GM23338 (cell line): ENCODE data around the gene STRA6. TPM values are rescaled to one million over a fixed set of nuclear protein-coding genes. Genes with fewer than 3 reads are reported as not detected.

ENCODE experiments used
- ATAC-seq: fragments of 200-7000 bp; cut with Tn5 transposase; 3 replicates; pipeline ENCODE4 v1.9.1; 2020
- DNase-seq: peaks from one replicate; pipeline ENCODE4 v3.0.0-alpha.2; 2015; ENCODE audit warnings: low spot score
- H2AFZ ChIP-seq: fragments of 200-600 bp; sonication (generic); 2 replicates; pipeline ENCODE4 v1.8.0; 2016; ENCODE audit warnings: antibody characterized with exemption, mild to moderate bottlenecking, moderate library complexity
- H3F3A ChIP-seq: fragments of 200-600 bp; sonication (generic); replicated peaks from 2 replicates; pipeline ENCODE4 v1.8.0; 2017; ENCODE audit warnings: antibody characterized with exemption, mixed run types, low read depth
- H3K27ac ChIP-seq: fragments of 200-600 bp; sonication (generic); 2 replicates; pipeline ENCODE4 v1.6.1; 2016; ENCODE audit warnings: low read depth
- H3K27me3 ChIP-seq: fragments of 200-600 bp; sonication (generic); 2 replicates; pipeline ENCODE4 v1.8.0; 2016; ENCODE audit warnings: mild to moderate bottlenecking, mixed run types, moderate library complexity; ENCODE audit not compliant: insufficient read depth
- H3K36me3 ChIP-seq: fragments of 200-600 bp; sonication (generic); 2 replicates; pipeline ENCODE4 v1.8.0; 2016; ENCODE audit warnings: mild to moderate bottlenecking; ENCODE audit not compliant: insufficient read depth
- H3K4me1 ChIP-seq: fragments of 200-600 bp; sonication (generic); 2 replicates; pipeline ENCODE4 v1.8.0; 2016; ENCODE audit warnings: mild to moderate bottlenecking, moderate library complexity; ENCODE audit not compliant: insufficient read depth
- H3K4me2 ChIP-seq: fragments of 200-600 bp; sonication (generic); 2 replicates; pipeline ENCODE4 v1.7.1; 2017; ENCODE audit warnings: mixed run types
- H3K4me3 ChIP-seq: fragments of 200-600 bp; sonication (generic); 2 replicates; pipeline ENCODE4 v1.6.1; 2016; ENCODE audit warnings: mixed run types
- H3K79me2 ChIP-seq: fragments of 200-600 bp; sonication (generic); replicated peaks from 2 replicates; pipeline ENCODE4 v1.8.0; 2017; ENCODE audit warnings: mild to moderate bottlenecking; ENCODE audit not compliant: insufficient read depth
- H3K9me2 ChIP-seq: fragments of 200-600 bp; sonication (generic); 2 replicates; pipeline ENCODE4 v1.8.0; 2017; ENCODE audit not compliant: insufficient read depth
- H4K20me1 ChIP-seq: fragments of 200-600 bp; sonication (generic); replicated peaks from 2 replicates; pipeline ENCODE4 v1.8.0; 2017; ENCODE audit warnings: mild to moderate bottlenecking; ENCODE audit not compliant: insufficient read depth
- H3K27ac Mint-ChIP-seq: 2 replicates; pipeline ENCODE4 v1.8.0; 2020; ENCODE audit warnings: inconsistent platforms, mild to moderate bottlenecking, moderate library complexity, mixed read lengths
- H3K27me3 Mint-ChIP-seq: 3 replicates; pipeline ENCODE4 v1.8.0; 2022; ENCODE audit warnings: low read depth, mild to moderate bottlenecking, moderate library complexity, mixed read lengths, inconsistent platforms; ENCODE audit not compliant: insufficient read depth, poor library complexity
- H3K36me3 Mint-ChIP-seq: 3 replicates; pipeline ENCODE4 v1.8.0; 2021; ENCODE audit warnings: low read depth, mild to moderate bottlenecking, inconsistent platforms, moderate library complexity, mixed read lengths
- H3K4me1 Mint-ChIP-seq: 3 replicates; pipeline ENCODE4 v1.8.0; 2020; ENCODE audit warnings: mild to moderate bottlenecking, inconsistent platforms, mixed read lengths
- H3K4me3 Mint-ChIP-seq: 3 replicates; pipeline ENCODE4 v1.8.0; 2021; ENCODE audit warnings: moderate library complexity, mild to moderate bottlenecking, inconsistent platforms, mixed read lengths
- H3K9me3 Mint-ChIP-seq: 3 replicates; pipeline ENCODE4 v1.8.0; 2020; ENCODE audit warnings: moderate library complexity, mild to moderate bottlenecking, inconsistent platforms, mixed read lengths
- EZH2 ChIP-seq: fragments of 200-600 bp; sonication (generic); IDR thresholded peaks from one replicate; pipeline ENCODE4 v1.8.0; 2017; ENCODE audit warnings: antibody characterized with exemption, mild to moderate bottlenecking, low read depth; ENCODE audit not compliant: unreplicated experiment
- EZH2phosphoT487 ChIP-seq: fragments of 200-600 bp; sonication (generic); IDR thresholded peaks from one replicate; pipeline ENCODE4 v1.8.1; 2018; ENCODE audit warnings: antibody characterized with exemption; ENCODE audit not compliant: unreplicated experiment
- NANOG ChIP-seq: IDR thresholded peaks from 2 replicates; pipeline ENCODE4 v1.6.1; 2016; ENCODE audit warnings: antibody characterized with exemption, borderline replicate concordance
- POLR2AphosphoS5 ChIP-seq: IDR thresholded peaks from 2 replicates; pipeline ENCODE4 v1.6.1; 2016; ENCODE audit warnings: antibody characterized with exemption, low read depth
- REST ChIP-seq: IDR thresholded peaks from one replicate; pipeline ENCODE4 v1.6.1; 2018; ENCODE audit warnings: antibody characterized with exemption; ENCODE audit not compliant: unreplicated experiment
- STAT1 ChIP-seq: IDR thresholded peaks from one replicate; pipeline ENCODE4 v1.6.1; 2016; ENCODE audit warnings: antibody characterized with exemption; ENCODE audit not compliant: unreplicated experiment
- polyA plus RNA-seq: library from polyadenylated mRNA; unstranded; fragments of >200 nt; fragmentation: Nextera tagmentation; extraction: Ambion mirVana; gene quantifications from 2 replicates; pipeline ENCODE4 v1.2.1, GENCODE V29; 2016
- total RNA-seq: library from RNA; depleted of rRNA; stranded (reverse); fragments of >200 nt; shearing (Covaris generic); gene quantifications from 2 replicates; pipeline ENCODE4 v1.2.3, GENCODE V29; 2014
- TF ChIP-seq, protein P1 (sequence below): IDR thresholded peaks from 2 replicates; pipeline ENCODE4 v1.6.1; 2016; ENCODE audit warnings: antibody characterized with exemption
- TF ChIP-seq, protein P2 (sequence below), 2 experiments: fragments of 200-600 bp in 1 of 2; sonication (generic) in 1 of 2; conservative IDR thresholded peaks; 2 replicates each; pipeline versions ENCODE4 v1.5.1 to v1.6.1; 2016 to 2017; ENCODE audit warnings: antibody characterized with exemption in 2 of 2, low read depth in 2 of 2, mild to moderate bottlenecking in 2 of 2, moderate library complexity in 1 of 2

STRA6 gene
- total and polyA plus RNA-seq, 2 experiments from 2014 or later = 8.2 to 9.9 TPM

DNA sequence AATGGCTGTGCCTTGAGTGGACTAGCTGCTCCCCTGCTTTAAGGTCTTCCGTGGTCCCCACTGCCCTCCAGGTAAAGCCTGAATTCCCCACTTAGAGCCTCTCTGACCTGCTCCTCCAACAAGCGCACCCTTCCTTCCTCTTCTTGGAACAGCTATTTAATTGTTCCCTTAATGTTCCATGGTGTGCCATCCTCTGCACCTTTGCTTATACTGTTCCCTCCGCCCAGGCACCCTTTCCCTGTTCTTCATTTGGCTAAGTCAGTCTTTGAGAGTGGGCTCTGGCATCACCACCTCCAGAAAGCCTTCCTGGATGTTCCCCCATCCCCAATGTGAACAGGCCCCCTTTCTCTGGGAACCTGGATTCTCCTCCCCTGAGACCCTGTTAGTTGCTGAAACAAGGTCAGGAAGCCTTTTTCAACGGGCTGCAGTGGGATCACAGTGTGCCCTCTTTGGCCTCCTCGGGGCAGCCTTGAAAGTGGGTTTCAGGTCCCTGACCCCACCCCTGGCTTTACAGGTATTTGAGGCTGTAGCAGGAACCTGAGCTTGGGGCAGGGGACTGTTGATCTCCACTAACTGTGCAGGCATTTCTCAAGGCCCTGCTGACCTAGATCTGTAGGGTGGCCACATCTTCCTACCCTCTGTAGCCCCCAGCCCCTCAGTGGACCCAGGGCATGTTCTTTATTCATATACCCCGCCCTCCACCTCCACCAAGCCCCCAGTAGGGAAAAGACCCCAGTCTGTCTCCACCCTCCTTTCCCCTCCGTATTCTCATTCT is 24.1 kb downstream of the STRA6 start:
- Mint-ChIP-seq H3K9me3 (no peaks in the 10 kb centered on the region), H3K4me1 (peaks cover 26% of the 10 kb centered on the region), H3K4me3 (no peak overlapping the region), H3K27me3 (peaks cover 25% of the 10 kb centered on the region), H3K36me3 (no peaks in the 10 kb centered on the region; the same call in 2 of the 3 replicates), H3K27ac (no peak overlapping the region; the same call in 1 of the 2 replicates)
- Histone ChIP-seq H3K36me3 (no peaks in the 10 kb centered on the region; the same call in 1 of the 2 replicates), H3F3A (no peaks in the 10 kb centered on the region), H3K9me2 (no peaks in the 10 kb centered on the region), H3K4me3 (no peak overlapping the region), H3K27me3 (no peaks in the 10 kb centered on the region), H3K27ac (no peak overlapping the region), H4K20me1 (no peaks in the 10 kb centered on the region), H3K4me1 (peaks cover 7% of the 10 kb centered on the region), H3K79me2 (no peaks in the 10 kb centered on the region), H2AFZ (no peak overlapping the region), H3K4me2 (no peak overlapping the region)
- ATAC-seq = no peak
- DNase-seq = no peak
- TF ChIP-seq POLR2AphosphoS5 (no peak), EZH2phosphoT487 (no peak), EZH2 (no peak), REST (no peak), NANOG (no peak)
- TF ChIP-seq, protein P1, sequence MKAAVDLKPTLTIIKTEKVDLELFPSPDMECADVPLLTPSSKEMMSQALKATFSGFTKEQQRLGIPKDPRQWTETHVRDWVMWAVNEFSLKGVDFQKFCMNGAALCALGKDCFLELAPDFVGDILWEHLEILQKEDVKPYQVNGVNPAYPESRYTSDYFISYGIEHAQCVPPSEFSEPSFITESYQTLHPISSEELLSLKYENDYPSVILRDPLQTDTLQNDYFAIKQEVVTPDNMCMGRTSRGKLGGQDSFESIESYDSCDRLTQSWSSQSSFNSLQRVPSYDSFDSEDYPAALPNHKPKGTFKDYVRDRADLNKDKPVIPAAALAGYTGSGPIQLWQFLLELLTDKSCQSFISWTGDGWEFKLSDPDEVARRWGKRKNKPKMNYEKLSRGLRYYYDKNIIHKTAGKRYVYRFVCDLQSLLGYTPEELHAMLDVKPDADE = no peak

GRCh38 chr15:74176262-74177214 is 26.0 kb downstream of the STRA6 start:
- ATAC-seq (peak; percentile 61), DNase-seq (peak; percentile 44)
- Histone ChIP-seq H3K4me2 (no peak overlapping the region), H3K27me3 (no peaks in the 10 kb centered on the region), H3F3A (no peaks in the 10 kb centered on the region), H3K4me1 (peaks cover 17% of the 10 kb centered on the region), H2AFZ (no peak overlapping the region), H3K4me3 (no peak overlapping the region), H3K36me3 (no peaks in the 10 kb centered on the region; the same call in 1 of the 2 replicates), H3K79me2 (no peaks in the 10 kb centered on the region), H3K9me2 (no peaks in the 10 kb centered on the region), H4K20me1 (no peaks in the 10 kb centered on the region), H3K27ac (no peak overlapping the region)
- H3K27ac Mint-ChIP-seq = no peak overlapping the region; the same call in 1 of the 2 replicates
- H3K36me3 Mint-ChIP-seq = no peaks in the 10 kb centered on the region; the same call in 2 of the 3 replicates
- no peaks in the 10 kb centered on the region for H3K9me3 Mint-ChIP-seq
- peaks cover 39% of the 10 kb centered on the region for H3K4me1 Mint-ChIP-seq
- no peak for TF ChIP-seq STAT1
- TF ChIP-seq, protein P2, sequence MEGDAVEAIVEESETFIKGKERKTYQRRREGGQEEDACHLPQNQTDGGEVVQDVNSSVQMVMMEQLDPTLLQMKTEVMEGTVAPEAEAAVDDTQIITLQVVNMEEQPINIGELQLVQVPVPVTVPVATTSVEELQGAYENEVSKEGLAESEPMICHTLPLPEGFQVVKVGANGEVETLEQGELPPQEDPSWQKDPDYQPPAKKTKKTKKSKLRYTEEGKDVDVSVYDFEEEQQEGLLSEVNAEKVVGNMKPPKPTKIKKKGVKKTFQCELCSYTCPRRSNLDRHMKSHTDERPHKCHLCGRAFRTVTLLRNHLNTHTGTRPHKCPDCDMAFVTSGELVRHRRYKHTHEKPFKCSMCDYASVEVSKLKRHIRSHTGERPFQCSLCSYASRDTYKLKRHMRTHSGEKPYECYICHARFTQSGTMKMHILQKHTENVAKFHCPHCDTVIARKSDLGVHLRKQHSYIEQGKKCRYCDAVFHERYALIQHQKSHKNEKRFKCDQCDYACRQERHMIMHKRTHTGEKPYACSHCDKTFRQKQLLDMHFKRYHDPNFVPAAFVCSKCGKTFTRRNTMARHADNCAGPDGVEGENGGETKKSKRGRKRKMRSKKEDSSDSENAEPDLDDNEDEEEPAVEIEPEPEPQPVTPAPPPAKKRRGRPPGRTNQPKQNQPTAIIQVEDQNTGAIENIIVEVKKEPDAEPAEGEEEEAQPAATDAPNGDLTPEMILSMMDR (conservative IDR thresholded peaks at IDR 0.05; ENCODE audit: low read depth in 2 of 2) = peak in 1 of 2 experiments; percentile 40; a peak in 3 of 4 replicates
- H3K27me3 Mint-ChIP-seq = peaks cover 30% of the 10 kb centered on the region
- no peak overlapping the region for H3K4me3 Mint-ChIP-seq
